Esophagus squamous epithelium (tissue), 4 donors: ENCODE results near the gene TMEM37.

Experiments used
- CTCF ChIP-seq, 6 experiments: fragments of 450-650 bp in 4 of 6; fragments of 200-600 bp in 2 of 6; sonication (generic) in 2 of 6; IDR thresholded peaks; one replicate each; pipeline ENCODE4 v1.5.1; 2016 to 2019; ENCODE audit warnings: antibody characterized with exemption in 6 of 6, mild to moderate bottlenecking in 4 of 6, moderate library complexity in 4 of 6
- POLR2A ChIP-seq, 4 donors: fragments of 450-650 bp; IDR thresholded peaks; one replicate each; pipeline ENCODE4 v1.6.1; 2017; ENCODE audit warnings: antibody characterized with exemption in 4 of 4, mild to moderate bottlenecking in 4 of 4, moderate library complexity in 3 of 4

- TF ChIP-seq CTCF (IDR thresholded peaks at IDR 0.05), result no peak
- no peak for TF ChIP-seq POLR2A (IDR thresholded peaks at IDR 0.05)
These were observed 48.5 kb downstream of the TMEM37 start for GRCh38 chr2:119480184-119480583.
